ENCODE data around the gene CHFR. TPM values are rescaled to one million over a fixed set of nuclear protein-coding genes. Genes with fewer than 3 reads are reported as not detected.

Gene CHFR
- polyA plus RNA-seq, 1 donor from 2014 or later = 89.3 TPM

DNA sequence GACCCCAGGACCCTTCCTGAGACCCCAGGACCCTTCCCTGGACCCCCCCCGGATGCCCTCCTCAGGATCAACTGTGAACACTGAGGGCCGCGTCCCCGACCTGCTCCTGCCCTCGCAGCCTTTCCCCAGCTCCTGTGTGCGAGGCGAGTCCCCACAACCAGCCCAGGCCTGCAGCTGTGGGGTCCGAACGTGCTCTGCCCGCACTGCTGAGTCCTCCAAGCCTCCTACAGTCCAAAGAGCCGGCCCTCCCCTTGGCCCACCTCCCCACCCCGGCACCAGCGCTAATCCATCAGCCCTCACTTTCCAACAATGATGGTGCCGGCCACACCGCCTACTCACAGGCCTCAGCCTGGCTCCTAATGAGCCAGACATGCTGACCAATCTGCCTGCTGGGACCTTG is 99.5 kb downstream of the CHFR start:
- Histone ChIP-seq H3K4me3 (ENCODE audit: low read length) (no peak overlapping the region), H3K27ac (ENCODE audit: low read length) (no peak overlapping the region), H3K9me2 (ENCODE audit: insufficient read depth, low read length) (no peaks in the 10 kb centered on the region), H3K79me2 (replicated peaks; ENCODE audit: insufficient read depth, low read length) (no peaks in the 10 kb centered on the region), H3K9ac (ENCODE audit: low read length) (no peak overlapping the region), H3K9me3 (ENCODE audit: low read length) (no peaks in the 10 kb centered on the region), H3K4me2 (ENCODE audit: low read length) (no peak overlapping the region), H3K27me3 (ENCODE audit: insufficient read depth, low read depth, low read length) (no peaks in the 10 kb centered on the region), H4K20me1 (ENCODE audit: insufficient read depth) (no peaks in the 10 kb centered on the region), H2AFZ (ENCODE audit: low read depth, low read length) (no peak overlapping the region), H3F3A (ENCODE audit: insufficient read depth, low read length, poor library complexity, severe bottlenecking) (no peaks in the 10 kb centered on the region), H3K36me3 (ENCODE audit: insufficient read depth, low read length) (no peaks in the 10 kb centered on the region)
- no peak for TF ChIP-seq POLR2AphosphoS5 (IDR thresholded peaks at IDR 0.05)
- no peak for TF ChIP-seq TAF1 (IDR thresholded peaks at IDR 0.05; ENCODE audit: low read depth)
- TF ChIP-seq EP300 (conservative IDR thresholded peaks at IDR 0.05; ENCODE audit: poor library complexity, severe bottlenecking) = no peak
- TF ChIP-seq SMC3 (conservative IDR thresholded peaks at IDR 0.05; ENCODE audit: poor library complexity) = no peak
- TF ChIP-seq RAD21 (conservative IDR thresholded peaks at IDR 0.05) = no peak
- TF ChIP-seq, protein P1, sequence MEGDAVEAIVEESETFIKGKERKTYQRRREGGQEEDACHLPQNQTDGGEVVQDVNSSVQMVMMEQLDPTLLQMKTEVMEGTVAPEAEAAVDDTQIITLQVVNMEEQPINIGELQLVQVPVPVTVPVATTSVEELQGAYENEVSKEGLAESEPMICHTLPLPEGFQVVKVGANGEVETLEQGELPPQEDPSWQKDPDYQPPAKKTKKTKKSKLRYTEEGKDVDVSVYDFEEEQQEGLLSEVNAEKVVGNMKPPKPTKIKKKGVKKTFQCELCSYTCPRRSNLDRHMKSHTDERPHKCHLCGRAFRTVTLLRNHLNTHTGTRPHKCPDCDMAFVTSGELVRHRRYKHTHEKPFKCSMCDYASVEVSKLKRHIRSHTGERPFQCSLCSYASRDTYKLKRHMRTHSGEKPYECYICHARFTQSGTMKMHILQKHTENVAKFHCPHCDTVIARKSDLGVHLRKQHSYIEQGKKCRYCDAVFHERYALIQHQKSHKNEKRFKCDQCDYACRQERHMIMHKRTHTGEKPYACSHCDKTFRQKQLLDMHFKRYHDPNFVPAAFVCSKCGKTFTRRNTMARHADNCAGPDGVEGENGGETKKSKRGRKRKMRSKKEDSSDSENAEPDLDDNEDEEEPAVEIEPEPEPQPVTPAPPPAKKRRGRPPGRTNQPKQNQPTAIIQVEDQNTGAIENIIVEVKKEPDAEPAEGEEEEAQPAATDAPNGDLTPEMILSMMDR (IDR thresholded peaks at IDR 0.05; ENCODE audit: poor library complexity, severe bottlenecking) = no peak
- TF ChIP-seq, protein P2, sequence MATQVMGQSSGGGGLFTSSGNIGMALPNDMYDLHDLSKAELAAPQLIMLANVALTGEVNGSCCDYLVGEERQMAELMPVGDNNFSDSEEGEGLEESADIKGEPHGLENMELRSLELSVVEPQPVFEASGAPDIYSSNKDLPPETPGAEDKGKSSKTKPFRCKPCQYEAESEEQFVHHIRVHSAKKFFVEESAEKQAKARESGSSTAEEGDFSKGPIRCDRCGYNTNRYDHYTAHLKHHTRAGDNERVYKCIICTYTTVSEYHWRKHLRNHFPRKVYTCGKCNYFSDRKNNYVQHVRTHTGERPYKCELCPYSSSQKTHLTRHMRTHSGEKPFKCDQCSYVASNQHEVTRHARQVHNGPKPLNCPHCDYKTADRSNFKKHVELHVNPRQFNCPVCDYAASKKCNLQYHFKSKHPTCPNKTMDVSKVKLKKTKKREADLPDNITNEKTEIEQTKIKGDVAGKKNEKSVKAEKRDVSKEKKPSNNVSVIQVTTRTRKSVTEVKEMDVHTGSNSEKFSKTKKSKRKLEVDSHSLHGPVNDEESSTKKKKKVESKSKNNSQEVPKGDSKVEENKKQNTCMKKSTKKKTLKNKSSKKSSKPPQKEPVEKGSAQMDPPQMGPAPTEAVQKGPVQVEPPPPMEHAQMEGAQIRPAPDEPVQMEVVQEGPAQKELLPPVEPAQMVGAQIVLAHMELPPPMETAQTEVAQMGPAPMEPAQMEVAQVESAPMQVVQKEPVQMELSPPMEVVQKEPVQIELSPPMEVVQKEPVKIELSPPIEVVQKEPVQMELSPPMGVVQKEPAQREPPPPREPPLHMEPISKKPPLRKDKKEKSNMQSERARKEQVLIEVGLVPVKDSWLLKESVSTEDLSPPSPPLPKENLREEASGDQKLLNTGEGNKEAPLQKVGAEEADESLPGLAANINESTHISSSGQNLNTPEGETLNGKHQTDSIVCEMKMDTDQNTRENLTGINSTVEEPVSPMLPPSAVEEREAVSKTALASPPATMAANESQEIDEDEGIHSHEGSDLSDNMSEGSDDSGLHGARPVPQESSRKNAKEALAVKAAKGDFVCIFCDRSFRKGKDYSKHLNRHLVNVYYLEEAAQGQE (IDR thresholded peaks at IDR 0.05; ENCODE audit: borderline replicate concordance) = no peak
- no peak for TF ChIP-seq MXI1 (conservative IDR thresholded peaks at IDR 0.05; ENCODE audit: poor library complexity, severe bottlenecking)
- no peak for TF ChIP-seq EZH2 (IDR thresholded peaks at IDR 0.05; ENCODE audit: borderline replicate concordance, insufficient read depth, low read length, poor library complexity, severe bottlenecking)

DNA sequence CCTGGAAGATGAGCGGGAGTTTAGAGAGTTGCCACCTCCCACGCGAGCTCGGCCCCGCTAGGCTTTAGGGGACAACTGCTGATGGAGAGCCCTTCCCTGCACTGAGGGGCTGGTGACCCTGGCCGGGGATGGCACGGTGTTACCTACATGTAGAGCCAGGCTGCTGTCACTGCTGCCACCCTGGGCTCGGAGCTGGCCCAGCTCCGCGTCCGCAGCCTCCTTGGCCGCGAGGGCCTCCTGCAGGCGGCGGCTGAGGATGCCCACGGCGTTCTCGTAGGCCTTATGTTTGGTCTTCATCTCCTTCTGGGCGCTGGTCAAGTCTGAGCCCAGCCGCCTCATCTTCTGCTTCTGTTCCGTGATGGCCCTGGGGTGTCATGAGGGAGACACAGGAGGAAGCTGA is 101.2 kb downstream of the CHFR start:
- Histone ChIP-seq H3K36me3 (ENCODE audit: insufficient read depth, low read length) (no peaks in the 10 kb centered on the region), H2AFZ (ENCODE audit: low read depth, low read length) (no peak overlapping the region), H3K27ac (ENCODE audit: low read length) (no peak overlapping the region), H3F3A (ENCODE audit: insufficient read depth, low read length, poor library complexity, severe bottlenecking) (no peaks in the 10 kb centered on the region), H3K9me3 (ENCODE audit: low read length) (no peaks in the 10 kb centered on the region), H3K79me2 (replicated peaks; ENCODE audit: insufficient read depth, low read length) (no peaks in the 10 kb centered on the region), H3K9me2 (ENCODE audit: insufficient read depth, low read length) (no peaks in the 10 kb centered on the region), H3K4me3 (ENCODE audit: low read length) (no peak overlapping the region), H4K20me1 (ENCODE audit: insufficient read depth) (no peaks in the 10 kb centered on the region), H3K4me2 (ENCODE audit: low read length) (no peak overlapping the region), H3K9ac (ENCODE audit: low read length) (no peak overlapping the region), H3K27me3 (ENCODE audit: insufficient read depth, low read depth, low read length) (no peaks in the 10 kb centered on the region)
- TF ChIP-seq, protein P1 (IDR thresholded peaks at IDR 0.05; ENCODE audit: poor library complexity, severe bottlenecking) = no peak
- TF ChIP-seq, protein P2 (IDR thresholded peaks at IDR 0.05; ENCODE audit: borderline replicate concordance) = no peak
- TF ChIP-seq RAD21 (conservative IDR thresholded peaks at IDR 0.05) = no peak
- no peak for TF ChIP-seq POLR2AphosphoS5 (IDR thresholded peaks at IDR 0.05)
- no peak for TF ChIP-seq MXI1 (conservative IDR thresholded peaks at IDR 0.05; ENCODE audit: poor library complexity, severe bottlenecking)
- no peak for TF ChIP-seq EP300 (conservative IDR thresholded peaks at IDR 0.05; ENCODE audit: poor library complexity, severe bottlenecking)
- TF ChIP-seq EZH2 (IDR thresholded peaks at IDR 0.05; ENCODE audit: borderline replicate concordance, insufficient read depth, low read length, poor library complexity, severe bottlenecking) = no peak
- no peak for TF ChIP-seq TAF1 (IDR thresholded peaks at IDR 0.05; ENCODE audit: low read depth)
- TF ChIP-seq SMC3 (conservative IDR thresholded peaks at IDR 0.05; ENCODE audit: poor library complexity) = no peak

All from neural cell (in vitro differentiated cells).